ELF-1 (cell line): ENCODE results near the gene EBI3.
"Not testable (repeated sequence)": the region's sequence is repeated elsewhere in the genome, so short reads cannot be mapped to it uniquely, and the experiment has no call there.

ENCODE experiments used
- DNase-seq: peaks from one replicate; pipeline ENCODE4 v3.0.0-alpha.2; 2016; ENCODE audit warnings: low read depth, low spot score

EBI3 gene

DNA sequence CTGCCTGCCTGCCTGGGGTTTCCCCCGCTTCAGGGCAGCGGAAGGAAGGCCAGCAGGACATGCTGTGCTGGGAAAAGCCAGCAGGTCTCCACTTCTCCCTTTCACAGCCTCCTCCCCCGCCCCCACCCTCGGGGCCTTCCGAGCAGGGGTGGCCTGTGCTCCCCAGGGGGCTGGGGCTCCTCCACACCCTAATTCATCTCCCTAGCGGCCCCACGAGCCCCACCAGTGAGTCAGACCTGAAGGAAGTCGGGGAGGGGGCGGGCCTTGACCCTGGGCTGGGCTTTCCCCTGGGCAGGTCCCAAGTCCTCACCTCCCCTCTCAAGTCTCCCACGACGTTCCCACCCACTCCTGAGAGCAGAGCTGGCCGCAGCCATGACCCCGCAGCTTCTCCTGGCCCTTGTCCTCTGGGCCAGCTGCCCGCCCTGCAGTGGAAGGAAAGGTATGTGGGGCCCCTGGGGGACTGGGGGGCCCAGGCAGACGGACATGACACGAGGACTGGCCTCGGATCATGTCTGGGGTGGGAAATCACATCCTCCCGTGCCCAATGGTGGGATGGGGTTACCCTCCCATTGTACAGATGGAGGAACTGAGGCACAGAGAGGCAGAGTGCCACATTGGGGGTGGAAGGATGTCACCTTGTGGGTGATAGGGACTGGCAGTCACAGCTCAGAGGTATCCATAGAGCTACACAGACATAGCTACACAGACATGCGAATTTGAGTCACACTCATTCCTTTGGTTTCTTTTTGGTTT is at the start of gene EBI3:
Gene EBI3 (plus strand): TSS at position 345 of the 753 bp plus-strand sequence. CDS start 28 bp downstream, at position 373.
- DNase-seq, result peak; percentile 30

DNA sequence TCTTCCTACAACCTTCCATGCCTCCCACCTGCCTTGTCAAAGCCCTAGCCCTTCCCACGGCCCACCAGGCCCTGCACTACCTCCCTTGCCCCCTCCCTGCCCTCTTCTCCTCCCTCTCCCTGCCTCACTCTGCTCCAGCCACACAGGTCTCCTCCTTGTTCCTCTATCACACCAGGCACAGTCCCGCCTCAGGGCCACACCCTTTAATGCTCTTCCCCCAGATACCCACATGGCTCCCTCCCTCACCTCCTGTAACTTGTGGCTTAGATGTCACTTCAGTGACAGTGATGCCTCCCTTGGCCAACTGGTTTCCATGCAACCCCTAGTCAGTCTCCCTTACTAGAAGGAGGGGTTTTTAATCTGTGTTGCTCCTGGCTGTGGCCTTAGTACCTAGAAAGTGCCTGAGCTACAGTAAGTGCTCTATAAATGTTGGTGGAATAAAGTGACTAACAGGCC is 48.2 kb upstream of the EBI3 start:
- DNase-seq, result no peak

DNA sequence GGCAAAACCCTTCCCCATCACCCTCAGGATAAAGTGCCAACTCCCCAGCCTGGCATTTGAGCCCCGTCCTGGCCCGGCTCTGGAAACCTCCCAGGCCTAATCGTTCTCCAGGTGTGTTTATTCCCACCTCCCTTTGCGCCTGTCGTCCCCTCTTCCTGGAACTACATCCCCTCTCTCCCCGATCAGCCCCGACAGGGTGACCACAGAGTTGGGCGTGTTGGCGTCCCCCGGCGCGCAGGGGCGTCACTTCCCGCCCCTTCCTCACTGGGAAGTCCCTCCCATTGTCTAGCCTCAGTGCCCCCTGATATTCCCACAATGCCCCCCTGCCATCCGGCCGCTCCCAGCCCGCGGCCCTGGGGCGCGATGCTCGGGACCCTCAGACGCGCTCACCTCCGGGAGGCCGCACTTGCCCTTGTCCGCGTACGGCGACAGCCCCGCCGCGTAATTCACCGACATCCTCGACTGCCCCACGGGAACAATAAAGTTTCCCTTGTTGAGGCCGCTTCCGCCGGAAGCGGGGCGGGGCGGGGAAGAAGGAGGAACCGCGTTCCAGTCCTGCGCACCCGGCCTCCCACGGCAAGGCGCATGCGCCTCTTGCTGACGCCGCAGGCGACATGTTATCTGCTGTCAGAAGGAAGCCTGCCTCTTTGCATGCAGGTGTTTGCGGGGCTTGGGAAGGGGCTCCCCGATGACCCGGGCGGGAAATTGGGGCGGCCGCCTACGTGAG is 47.1 kb upstream of the EBI3 start, which contains the start of the genes ANKRD24 and SIRT6:
Gene ANKRD24 (plus strand): TSS at position 606 of the 727 bp plus-strand sequence. CDS start 3,737 bp downstream, outside the sequence.
Gene SIRT6 (minus strand): TSS at position 480 of the 727 bp plus-strand sequence. CDS start 24 bp downstream, at position 456.
- peak; percentile 97 for DNase-seq

DNA sequence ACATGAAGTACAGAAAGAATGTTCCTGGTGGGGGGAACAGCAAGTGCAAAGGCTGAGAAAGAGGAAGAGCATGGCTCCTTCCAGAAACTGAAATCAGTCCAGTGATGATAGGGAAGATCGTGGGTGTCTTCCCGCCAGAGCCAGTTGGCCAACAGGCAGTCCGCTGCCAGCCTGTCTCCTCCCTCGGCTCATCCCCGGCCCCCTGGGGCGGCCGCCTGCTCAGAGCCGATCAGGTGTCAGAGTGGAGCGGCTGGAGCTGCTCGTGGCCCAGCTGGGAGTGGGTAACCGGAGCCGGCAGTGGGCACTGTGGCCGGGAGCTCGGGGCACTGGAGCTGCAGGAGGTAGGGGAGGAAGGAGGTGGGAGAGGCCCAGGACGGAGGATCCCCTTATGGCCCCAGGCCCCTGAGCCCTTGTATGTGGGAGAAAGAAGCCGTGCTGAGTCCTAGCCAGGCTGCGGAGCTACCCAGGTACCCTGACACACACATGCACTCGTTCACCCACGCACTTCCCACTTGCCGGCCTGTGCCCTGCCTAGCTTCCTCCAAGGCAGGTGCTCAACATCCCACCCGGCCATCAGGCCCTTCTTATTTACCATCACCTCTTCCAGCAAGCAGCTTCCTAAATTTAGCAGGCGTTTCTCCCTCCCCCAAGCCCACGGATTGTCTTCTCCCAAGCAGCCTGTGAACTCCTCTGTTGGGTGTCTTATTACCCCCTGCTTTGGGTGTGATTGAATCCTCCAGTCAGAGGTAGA is 45.2 kb upstream of the EBI3 start:
- DNase-seq, result no peak

DNA sequence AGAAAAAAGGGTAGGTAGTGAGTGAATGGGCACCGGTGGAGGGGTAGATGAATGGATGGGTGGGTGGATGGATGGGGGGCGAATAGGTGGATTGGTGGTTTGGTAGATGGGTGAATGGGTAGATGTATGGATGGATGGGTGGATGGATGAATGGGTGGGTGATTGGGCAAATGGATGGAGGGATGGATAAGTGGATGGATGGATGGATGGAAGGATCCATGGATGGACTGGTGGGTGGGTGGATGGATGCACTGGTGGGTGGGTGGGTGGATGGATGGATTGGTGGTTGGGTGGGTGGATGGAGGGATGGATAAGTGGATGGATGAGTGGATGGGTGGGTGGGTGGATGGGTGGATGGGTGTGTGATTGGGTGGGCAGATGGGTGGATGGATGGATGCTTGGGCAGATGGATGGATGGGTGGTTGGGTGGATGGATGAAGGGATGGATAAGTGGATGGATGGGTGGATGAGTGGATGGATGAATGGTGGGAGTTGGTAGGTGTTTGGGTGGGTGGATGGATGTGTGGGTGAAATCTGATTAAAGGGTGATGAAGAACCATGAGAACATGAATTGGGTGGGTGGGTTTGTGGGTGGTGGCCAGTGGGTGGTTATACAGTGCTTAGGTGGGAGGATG is 44.5 kb upstream of the EBI3 start:
- no peak for DNase-seq

DNA sequence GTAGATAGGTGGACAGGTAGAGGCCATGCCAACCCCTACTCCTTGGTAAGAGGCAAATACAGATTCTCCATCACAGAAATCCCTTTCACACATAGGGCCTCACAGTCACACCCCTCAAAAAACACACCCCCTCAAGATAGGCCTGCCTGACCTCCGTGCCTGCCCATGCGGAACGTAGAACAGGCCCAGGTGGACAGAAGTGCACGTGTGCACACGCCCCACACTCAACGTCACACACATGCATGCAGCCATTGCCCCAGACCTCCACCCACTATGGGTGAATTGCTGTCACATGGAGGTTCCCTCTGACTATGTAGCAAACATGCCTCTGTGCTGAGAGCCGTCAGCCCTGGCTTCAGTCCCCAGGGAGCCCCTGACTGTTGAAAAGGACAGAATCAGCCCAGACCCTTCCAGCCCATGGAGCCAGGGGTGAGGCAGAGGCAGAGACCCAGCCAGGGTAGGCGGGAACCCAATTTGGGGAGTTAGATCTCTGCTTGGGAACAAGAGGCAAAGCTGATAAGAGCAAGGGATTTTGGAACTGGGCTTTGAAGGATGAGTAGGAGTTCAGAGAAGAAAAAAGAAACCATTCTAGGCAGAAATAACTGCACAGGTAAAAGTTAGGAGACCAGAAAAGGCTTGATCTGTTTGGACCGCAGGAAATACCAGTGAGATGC is 43.8 kb upstream of the EBI3 start:
- no peak for DNase-seq

DNA sequence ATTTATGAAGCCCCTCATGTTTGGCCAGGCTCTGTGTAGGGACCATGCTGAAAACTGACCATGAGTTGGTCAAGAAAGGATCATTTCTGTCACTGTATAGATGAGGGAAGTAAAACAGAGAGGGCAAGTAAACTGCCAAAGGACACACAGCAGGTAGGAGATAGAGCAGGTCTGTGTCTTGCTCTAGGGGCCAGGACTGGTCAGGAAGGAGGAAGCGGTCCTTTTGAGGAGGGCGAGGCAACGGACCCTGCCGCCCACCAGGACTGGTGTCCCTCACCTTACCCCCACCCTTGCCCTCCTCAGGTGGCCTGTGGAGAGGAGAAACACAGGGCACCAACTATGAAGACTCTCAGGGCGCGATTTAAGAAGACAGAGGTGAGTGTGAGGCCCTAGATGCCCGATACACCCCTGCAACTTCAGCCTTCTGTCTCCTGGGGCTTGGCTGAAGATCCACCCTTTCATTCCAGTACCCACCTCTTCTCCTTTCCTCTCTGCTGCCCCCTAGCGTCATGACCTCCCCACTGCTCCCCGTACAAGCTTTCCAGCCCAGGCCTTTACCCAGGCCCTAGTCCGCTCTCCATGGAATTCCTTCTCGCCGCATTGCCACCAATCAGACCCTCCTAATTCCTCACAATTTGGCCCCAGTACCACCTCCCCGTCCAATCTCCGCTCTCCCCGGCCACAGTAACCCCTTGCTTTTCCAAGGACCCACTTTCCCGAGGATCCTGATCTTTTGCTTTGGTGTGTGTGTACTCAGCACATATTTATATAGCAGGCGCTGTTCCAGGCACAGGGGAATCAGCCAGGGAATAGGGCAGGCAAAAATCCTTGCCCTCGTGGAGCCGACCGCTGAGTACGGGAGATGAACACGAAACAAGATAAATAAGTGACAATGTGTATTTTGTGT is 43.0 kb upstream of the EBI3 start:
- peak; percentile 93 for DNase-seq

DNA sequence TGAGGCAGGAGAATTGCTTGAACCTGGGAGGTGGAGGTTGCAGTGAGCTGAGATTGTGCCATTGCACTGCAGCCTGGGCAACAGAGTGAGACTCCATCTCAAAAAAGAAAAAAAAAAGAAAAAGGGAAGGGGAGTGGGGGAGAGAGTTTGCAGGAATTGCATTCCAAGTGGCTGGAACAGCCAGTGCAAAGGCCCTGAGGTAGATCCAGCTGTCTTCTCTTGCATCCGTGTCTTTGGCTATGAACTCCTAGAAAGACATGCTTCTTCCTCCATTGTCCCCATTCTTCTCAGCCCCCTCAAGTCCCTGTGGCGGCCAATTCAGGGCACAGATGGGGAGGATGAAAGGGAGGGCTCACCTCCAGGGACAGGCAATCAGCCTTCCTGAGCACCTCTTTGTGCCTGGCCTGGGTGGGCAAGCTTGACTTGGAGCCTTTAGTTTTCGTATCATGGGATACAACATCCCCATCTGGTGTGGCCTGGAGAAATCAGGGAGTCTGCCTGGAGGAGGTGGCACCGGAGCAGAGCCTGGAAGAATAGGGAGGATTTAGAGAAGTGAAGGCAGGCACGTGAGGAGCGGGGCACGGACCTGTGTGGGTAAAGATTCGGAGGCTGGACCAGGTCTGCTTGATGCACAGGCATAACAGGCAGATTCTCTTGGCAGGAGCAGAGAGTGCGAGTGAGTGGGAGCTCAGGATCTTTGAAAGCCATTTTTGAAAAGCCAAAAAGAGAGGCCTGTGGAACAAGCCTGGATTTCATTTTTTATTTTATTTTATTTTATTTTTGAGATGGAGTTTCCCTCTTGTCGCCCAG is 41.8 kb upstream of the EBI3 start:
- no peak for DNase-seq

DNA sequence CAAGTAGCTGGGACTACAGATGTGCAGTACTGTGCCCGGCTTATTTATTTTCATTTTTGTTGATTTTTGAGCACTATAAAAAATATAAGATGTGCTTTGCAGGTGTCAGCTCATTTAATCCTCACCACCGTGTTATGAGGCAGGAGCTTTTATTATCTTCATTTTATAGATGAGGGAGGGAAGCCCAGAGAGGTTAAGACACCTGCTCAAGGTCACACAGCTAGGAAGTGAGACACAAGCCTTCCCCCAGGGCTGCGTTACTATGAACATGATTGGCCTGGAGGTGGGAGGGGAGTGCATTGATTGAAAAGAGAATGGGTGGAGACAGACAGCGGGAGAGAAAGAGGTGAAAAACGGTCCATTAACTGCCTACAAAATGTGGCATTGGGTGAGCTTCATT is 39.7 kb upstream of the EBI3 start:
- DNase-seq, result no peak

DNA sequence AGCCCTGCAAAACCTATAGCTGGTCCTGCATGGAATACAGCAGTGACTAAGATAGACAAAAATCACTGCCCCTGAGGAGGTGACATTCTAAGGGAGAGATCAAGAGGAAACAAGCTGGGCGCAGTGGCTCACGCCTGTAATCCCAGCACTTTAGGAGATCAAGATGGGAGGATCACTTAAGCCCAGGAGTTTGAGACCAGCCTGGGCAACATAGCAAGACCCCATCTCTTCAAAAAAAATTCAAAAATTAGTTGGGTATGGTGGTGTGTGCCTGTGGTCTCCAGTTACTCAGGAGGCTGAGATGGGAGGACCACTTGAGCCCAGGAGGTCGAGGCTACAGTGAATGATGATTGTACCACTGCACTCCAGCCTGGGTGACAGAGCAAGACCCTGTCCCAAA is 36.8 kb upstream of the EBI3 start:
- not testable (repeated sequence) for DNase-seq

DNA sequence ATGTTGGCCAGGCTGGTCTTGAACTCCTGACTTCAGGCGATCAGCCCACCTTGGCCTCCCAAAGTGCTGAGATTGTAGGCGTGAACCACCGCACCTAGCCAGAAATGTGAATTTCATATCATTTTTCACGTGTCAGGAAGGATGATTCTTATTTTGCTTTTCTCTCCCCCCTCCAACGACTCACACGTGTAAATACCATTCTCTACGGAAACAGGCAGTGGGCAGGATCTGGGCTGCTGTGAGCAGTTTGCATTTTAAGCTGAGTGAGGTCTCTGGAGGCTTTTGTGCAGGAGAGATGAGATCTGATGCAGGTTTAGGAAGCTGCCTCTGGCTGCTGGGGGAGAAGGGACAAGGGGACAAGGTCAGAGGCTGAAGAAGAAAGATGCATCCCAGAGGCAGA is 35.0 kb upstream of the EBI3 start:
- DNase-seq, result no peak

DNA sequence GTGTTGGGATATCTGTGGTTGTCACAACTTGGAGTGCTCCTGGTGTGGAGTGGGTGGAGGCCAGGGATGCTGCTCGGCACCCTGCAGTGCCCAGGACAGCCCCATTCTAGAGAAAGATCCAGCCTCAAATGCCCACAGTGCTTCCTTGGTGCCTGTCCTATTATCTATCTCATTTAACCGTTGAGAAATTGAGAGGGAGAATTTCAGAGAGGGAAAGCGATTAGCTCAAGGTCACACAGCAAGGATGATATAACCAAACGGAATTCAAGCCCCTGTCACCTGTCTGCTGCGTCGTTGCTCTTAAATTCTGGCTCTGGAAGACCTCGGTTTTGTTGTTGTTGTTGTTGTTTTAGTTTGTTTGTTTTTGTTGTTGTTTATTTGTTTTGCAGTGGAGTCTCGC is 33.3 kb upstream of the EBI3 start:
- no peak for DNase-seq

DNA sequence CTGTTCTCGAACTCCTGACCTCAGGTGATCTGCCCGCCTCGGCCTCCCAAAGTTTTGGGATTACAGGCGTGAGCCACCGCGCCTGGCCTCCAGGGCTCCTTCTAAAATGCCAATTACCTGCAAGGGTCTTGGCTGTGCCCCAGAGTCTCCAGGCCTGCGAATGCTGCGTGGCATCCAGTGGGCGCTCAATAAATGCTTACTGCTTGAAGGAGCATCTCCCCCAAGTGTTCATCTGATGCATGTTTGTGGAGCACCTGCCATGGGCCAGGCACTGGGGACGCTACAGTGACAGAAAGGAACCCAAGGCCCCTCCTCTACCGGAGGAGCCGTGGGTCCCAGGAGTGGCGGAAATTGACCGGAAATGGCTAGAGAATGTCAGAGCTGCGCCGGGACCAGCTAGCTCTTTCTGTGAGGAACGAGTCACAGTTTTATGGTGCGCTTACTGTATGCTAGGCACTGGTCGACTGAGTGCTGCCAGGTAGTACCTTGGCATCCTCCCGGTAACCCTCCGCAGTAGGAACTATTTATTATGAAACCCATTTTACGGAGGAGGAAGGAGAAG is 32.7 kb upstream of the EBI3 start:
- peak; percentile 24 for DNase-seq

DNA sequence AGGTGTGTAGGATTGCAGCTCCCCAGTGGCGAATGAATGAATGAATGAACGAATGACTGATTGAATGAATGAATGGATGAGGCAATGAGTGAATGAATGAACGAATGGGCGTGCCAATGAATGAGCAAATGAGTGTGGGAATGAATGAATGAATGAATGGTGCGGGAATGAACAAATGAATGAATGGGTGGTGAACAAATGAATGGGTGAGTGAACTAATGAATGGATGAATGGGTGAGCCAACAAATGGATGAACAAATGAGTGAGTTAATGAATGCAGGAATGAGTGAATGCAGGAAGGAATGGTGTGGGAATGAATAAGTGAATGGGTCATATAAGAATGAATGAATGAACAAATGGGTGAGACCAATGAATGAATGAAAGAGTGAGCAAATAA is 32.1 kb upstream of the EBI3 start:
- no peak for DNase-seq

DNA sequence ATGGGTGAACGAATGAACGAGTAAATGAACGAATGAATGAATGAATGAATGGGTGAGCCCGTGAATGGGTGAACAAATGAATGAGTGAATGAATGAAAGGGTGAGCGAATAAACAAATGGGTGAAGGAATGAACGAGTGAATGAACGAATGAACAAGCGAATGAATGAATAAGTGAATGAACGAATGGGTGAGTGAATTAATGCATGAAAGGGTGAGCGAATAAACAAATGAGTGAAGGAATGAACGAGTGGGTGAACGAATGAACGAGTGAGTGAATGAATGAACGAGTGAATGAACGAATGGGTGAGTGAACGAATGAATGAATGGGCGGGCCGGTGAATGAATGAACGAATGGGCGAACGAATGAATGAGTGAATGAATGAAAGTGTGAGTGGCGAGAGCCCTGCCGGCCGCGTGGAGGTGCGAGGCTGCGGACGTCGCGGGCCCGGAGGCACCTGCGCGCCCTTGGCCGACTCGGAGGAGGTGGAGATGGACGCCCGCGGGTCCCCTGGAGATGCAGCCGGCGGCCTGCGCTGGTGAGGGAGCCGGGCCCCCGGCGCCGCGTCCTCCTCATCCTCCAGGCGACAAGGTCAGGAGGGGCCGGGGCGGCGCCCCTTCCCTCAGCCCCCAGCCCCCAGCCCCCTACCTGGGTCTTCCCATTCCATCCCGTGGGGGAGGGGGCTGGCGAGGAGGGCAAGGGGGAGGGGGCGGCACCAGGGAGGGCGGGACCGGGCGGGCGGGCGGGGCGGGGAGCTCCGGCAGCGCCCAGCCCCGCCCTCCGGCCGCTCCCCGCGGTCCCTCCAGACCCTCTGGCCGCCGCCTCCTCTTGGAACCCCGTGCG is 31.5 kb upstream of the EBI3 start:
- no peak for DNase-seq

DNA sequence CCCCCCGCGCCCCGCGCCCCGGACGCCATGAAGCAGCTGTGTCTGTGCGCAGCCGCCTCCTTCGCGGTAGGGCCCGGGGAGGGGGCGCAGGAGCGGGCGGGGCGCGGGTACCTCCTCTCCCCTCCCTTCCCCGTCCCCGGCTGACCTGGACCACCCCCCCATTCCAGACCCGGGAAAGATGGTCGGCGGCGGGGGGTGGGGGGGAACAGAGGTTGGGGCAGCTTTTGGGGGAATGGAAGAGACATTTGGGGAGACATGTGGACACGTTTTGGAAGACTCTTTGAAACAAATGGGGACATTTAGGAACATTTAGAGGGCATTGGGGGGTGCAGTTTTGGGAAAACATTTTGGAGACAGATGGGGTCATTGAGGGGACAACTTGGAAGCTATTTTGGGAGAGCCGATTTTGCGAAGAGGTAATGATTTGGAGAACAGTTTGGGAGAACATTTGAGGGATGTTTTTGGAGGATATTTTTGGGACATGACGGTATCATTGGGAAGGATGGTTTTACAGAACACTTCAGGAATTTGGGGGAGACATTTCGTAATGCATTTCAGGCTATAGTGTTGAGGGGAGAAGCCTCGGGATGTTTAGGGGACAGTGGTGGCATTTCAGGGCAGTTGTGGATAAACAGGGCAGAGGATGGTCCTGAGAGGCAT is 30.7 kb upstream of the EBI3 start:
- no peak for DNase-seq

DNA sequence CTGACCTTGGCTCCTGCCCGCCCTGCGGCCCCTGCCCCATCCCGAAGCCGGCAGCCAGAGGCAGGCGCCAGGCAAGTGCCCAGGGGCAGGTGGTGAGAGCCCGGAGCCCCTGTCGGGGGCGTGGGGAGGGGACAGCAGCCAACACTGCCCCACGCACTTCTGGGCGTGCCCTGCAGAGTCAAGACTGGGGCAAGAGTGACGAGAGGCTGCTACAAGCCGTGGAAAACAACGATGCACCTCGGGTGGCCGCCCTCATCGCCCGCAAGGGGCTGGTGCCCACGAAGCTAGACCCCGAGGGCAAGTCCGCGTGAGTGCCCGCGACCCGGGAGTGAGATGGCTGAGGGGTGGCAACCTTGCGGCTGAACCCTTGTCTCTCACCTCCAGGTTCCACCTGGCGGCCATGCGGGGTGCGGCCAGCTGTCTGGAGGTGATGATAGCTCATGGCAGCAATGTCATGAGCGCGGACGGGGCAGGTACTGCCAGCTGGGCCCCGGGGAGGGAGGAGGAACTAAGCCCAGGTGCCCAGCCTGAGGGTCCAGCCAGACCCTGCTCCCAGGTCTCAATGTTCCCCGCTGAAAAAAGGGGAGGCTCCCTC is 29.5 kb upstream of the EBI3 start:
- DNase-seq, result peak; percentile 40
